Measurements from ENCODE around the gene LTBP1. TPM values are rescaled to one million over a fixed set of nuclear protein-coding genes. Genes with fewer than 3 reads are reported as not detected.

The LTBP1 gene
- total RNA-seq, 1 experiment from 2014 or later: 28.5 TPM

- H2BK12ac ChIP-seq (ENCODE audit: insufficient read length, low read depth, low read length): no peak overlapping the region
- no peaks in the 10 kb centered on the region for H3K79me1 ChIP-seq (ENCODE audit: insufficient read depth, low read depth, low read length, poor library complexity, severe bottlenecking)
- H3K9me3 ChIP-seq (ENCODE audit: control insufficient read depth, low read depth, low read length): no peaks in the 10 kb centered on the region
- H3K23ac ChIP-seq (ENCODE audit: insufficient read length, low read depth, low read length): no peak overlapping the region
- no peak overlapping the region for H3K9ac ChIP-seq (ENCODE audit: extremely low read depth, insufficient read length, low read length)
- no peak overlapping the region for H2BK15ac ChIP-seq (ENCODE audit: low read depth, low read length)
- no peak overlapping the region for H3K14ac ChIP-seq (ENCODE audit: insufficient read depth, low read length)
- WGBS (ENCODE audit: extremely low coverage, insufficient read length, low lambda C conversion rate): no CpG with 5 or more reads among the region's 4 CpGs
- H4K91ac ChIP-seq (ENCODE audit: insufficient read length, low read depth, low read length): no peak overlapping the region
- H3K18ac ChIP-seq (ENCODE audit: insufficient read length, low read depth, low read length): no peak overlapping the region
- no peaks in the 10 kb centered on the region for H3K4me1 ChIP-seq (ENCODE audit: insufficient read depth, low read length)
- no peak for DNase-seq
- no peaks in the 10 kb centered on the region for H3K23me2 ChIP-seq (ENCODE audit: insufficient read length, low read depth, low read length, poor library complexity, severe bottlenecking)
- no peak overlapping the region for H2BK5ac ChIP-seq (ENCODE audit: insufficient read length, low read length)
- no peak overlapping the region for H3K27ac Mint-ChIP-seq
- no peak overlapping the region for H4K8ac ChIP-seq (replicated peaks; ENCODE audit: insufficient read length, low read depth, low read length)
- no peak overlapping the region for H3T11ph ChIP-seq (ENCODE audit: low read length)
- no peaks in the 10 kb centered on the region for H3K36me3 Mint-ChIP-seq (ENCODE audit: insufficient read depth in 1 of 3, low read depth in 3 of 3)
- H3K4me1 Mint-ChIP-seq: no peaks in the 10 kb centered on the region
- H3K27me3 ChIP-seq (ENCODE audit: insufficient read depth, low read length): no peaks in the 10 kb centered on the region
- H3K79me2 ChIP-seq (ENCODE audit: insufficient read depth, low read length): 0 out of 2 replicates have a peak, but pooled peaks cover 3% of the 10 kb centered on the region
- H3K4ac ChIP-seq (ENCODE audit: low read depth, low read length): no peak overlapping the region
- H4K5ac ChIP-seq (ENCODE audit: insufficient read length, low read depth, low read length): no peak overlapping the region
- H4K20me1 ChIP-seq (ENCODE audit: control insufficient read depth, insufficient read depth, insufficient read length): no peaks in the 10 kb centered on the region
- no peak for TF ChIP-seq CTCF (conservative IDR thresholded peaks at IDR 0.05)
- no peak overlapping the region for H2BK20ac ChIP-seq (ENCODE audit: low read depth, low read length, poor library complexity, severe bottlenecking)
- H3K4me3 Mint-ChIP-seq: no peak overlapping the region
- no peak overlapping the region for H2AFZ ChIP-seq (ENCODE audit: low read length)
- no peak overlapping the region for H2BK120ac ChIP-seq (ENCODE audit: low read depth, low read length, poor library complexity, severe bottlenecking)
- no peak overlapping the region for H3K4me2 ChIP-seq (ENCODE audit: insufficient read depth, insufficient read length, low read length)
- no peak overlapping the region for H3K27ac ChIP-seq (ENCODE audit: insufficient read length, low read depth, low read length)
- H3K56ac ChIP-seq (ENCODE audit: insufficient read length, low read depth, low read length): no peak overlapping the region
- no peaks in the 10 kb centered on the region for H3K27me3 Mint-ChIP-seq (ENCODE audit: low read depth)
- H2AK5ac ChIP-seq (ENCODE audit: insufficient read length, low read length): no peak overlapping the region
- no peaks in the 10 kb centered on the region for H3K9me3 Mint-ChIP-seq
Observed at GRCh38 chr2:33040541-33040940, 93.8 kb downstream of the LTBP1 start.
